DOHH2 (cell line): ENCODE measurements around the gene DSCAML1.

Source experiments
- H3F3A ChIP-seq: fragments of 200-600 bp; sonication (generic), shearing (Covaris generic); 2 replicates; pipeline ENCODE4 v1.6.0; 2016; ENCODE audit warnings: antibody characterized with exemption, mild to moderate bottlenecking; ENCODE audit not compliant: control insufficient read depth, insufficient read depth
- H3K27ac ChIP-seq: fragments of 200-600 bp; sonication (generic); 2 replicates; pipeline ENCODE4 v1.5.1; 2014; ENCODE audit warnings: low read depth, mild to moderate bottlenecking, low read length, moderate library complexity
- H3K27me3 ChIP-seq: fragments of 200-600 bp; sonication (generic); 2 replicates; pipeline ENCODE4 v1.6.1; 2014; ENCODE audit warnings: mild to moderate bottlenecking, low read length, mixed read lengths; ENCODE audit not compliant: control insufficient read depth
- H3K36me3 ChIP-seq: fragments of 200-600 bp; sonication (generic); 2 replicates; pipeline ENCODE4 v1.6.1; 2014; ENCODE audit warnings: mild to moderate bottlenecking, low read length, moderate library complexity, mixed read lengths; ENCODE audit not compliant: control insufficient read depth
- H3K4me1 ChIP-seq: fragments of 200-600 bp; sonication (generic); 2 replicates; pipeline ENCODE4 v1.6.1; 2014; ENCODE audit warnings: mild to moderate bottlenecking, low read length, mixed read lengths; ENCODE audit not compliant: control insufficient read depth
- H3K4me2 ChIP-seq: fragments of 200-600 bp; sonication (generic); 2 replicates; pipeline ENCODE4 v1.6.0; 2014; ENCODE audit warnings: mild to moderate bottlenecking, low read length, moderate library complexity
- H3K4me3 ChIP-seq: fragments of 200-600 bp; sonication (generic); 2 replicates; pipeline ENCODE4 v1.5.1; 2014; ENCODE audit warnings: mild to moderate bottlenecking, low read length, mixed read lengths
- H3K79me2 ChIP-seq: fragments of 200-600 bp; sonication (generic); 2 replicates; pipeline ENCODE4 v1.6.1; 2014; ENCODE audit warnings: mild to moderate bottlenecking, low read length, mixed read lengths; ENCODE audit not compliant: control insufficient read depth
- H3K9me2 ChIP-seq: fragments of 200-600 bp; sonication (generic); replicated peaks from 2 replicates; pipeline ENCODE4 v1.6.1; 2014; ENCODE audit warnings: mild to moderate bottlenecking, low read length, mixed read lengths; ENCODE audit not compliant: control insufficient read depth
- H3K9me3 ChIP-seq: fragments of 200-600 bp; sonication (generic); 2 replicates; pipeline ENCODE4 v1.6.1; 2014; ENCODE audit warnings: antibody characterized with exemption, low read length, mixed read lengths; ENCODE audit not compliant: control insufficient read depth, insufficient read depth
- H4K20me1 ChIP-seq: fragments of 200-600 bp; sonication (generic); 2 replicates; pipeline ENCODE4 v1.6.0; 2014; ENCODE audit warnings: low read depth, mild to moderate bottlenecking, antibody characterized with exemption, low read length, moderate library complexity; ENCODE audit not compliant: control insufficient read depth, insufficient read depth
- EZH2phosphoT487 ChIP-seq: fragments of 200-600 bp; sonication (generic); IDR thresholded peaks from 2 replicates; pipeline ENCODE4 v1.6.1; 2017; ENCODE audit warnings: borderline replicate concordance, mild to moderate bottlenecking, antibody characterized with exemption, low read length, moderate library complexity, mixed read lengths
- TF ChIP-seq, protein P1 (sequence below): fragments of 200-600 bp; sonication (generic); IDR thresholded peaks from one replicate; pipeline ENCODE4 v1.5.1; 2014; ENCODE audit warnings: antibody characterized with exemption, mild to moderate bottlenecking, low read depth, low read length; ENCODE audit not compliant: poor library complexity, severe bottlenecking

Gene DSCAML1

DNA sequence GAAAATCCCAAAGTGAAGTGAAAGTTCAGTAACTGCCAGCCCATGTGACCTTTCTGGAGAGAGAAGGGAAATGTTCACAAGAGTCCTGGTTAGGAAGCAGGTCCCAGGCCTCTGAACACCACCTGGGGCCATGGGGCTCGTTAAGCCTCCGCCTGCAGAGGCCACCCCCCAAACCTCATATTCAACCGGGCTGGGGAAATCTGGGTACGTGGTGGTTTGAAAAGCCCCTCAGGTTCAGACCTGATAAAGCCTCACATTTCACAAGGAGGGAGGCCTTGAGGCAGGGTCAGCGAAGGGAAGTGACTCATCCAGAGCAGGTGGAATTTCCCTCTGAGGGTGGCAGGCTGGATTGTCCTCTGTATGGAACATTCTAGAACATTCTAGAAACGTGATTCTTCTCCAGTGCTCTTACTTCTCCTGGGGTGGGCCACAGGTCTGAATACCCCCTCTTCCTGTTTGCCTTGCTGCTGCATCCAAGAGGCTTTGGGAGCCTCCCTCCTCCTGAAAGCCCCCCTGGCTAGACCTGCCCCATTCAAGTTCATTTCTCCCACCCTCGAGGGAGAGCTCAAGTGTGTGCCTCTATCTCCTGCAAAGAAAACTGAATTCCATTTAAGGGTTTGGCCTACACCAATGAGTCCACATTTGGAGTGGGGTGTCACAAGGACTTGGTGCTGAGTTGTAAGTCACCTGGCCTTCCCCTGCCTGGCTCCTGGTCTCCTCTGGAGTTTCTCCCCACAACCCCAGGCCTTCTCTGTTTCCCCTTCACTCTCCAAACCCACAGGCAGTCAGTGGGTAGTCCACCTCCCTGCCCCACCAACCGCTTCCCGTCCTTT, 21.2 kb upstream of the DSCAML1 start:
- Histone ChIP-seq H3K4me3 (no peak overlapping the region), H3K4me2 (no peak overlapping the region), H3K36me3 (no peaks in the 10 kb centered on the region), H3F3A (no peaks in the 10 kb centered on the region), H3K4me1 (peaks cover 37% of the 10 kb centered on the region), H3K9me3 (no peaks in the 10 kb centered on the region), H3K27me3 (no peaks in the 10 kb centered on the region), H3K79me2 (no peaks in the 10 kb centered on the region), H3K9me2 (no peaks in the 10 kb centered on the region), H3K27ac (no peak overlapping the region), H4K20me1 (no peaks in the 10 kb centered on the region)
- TF ChIP-seq EZH2phosphoT487: no peak
- TF ChIP-seq, protein P1, sequence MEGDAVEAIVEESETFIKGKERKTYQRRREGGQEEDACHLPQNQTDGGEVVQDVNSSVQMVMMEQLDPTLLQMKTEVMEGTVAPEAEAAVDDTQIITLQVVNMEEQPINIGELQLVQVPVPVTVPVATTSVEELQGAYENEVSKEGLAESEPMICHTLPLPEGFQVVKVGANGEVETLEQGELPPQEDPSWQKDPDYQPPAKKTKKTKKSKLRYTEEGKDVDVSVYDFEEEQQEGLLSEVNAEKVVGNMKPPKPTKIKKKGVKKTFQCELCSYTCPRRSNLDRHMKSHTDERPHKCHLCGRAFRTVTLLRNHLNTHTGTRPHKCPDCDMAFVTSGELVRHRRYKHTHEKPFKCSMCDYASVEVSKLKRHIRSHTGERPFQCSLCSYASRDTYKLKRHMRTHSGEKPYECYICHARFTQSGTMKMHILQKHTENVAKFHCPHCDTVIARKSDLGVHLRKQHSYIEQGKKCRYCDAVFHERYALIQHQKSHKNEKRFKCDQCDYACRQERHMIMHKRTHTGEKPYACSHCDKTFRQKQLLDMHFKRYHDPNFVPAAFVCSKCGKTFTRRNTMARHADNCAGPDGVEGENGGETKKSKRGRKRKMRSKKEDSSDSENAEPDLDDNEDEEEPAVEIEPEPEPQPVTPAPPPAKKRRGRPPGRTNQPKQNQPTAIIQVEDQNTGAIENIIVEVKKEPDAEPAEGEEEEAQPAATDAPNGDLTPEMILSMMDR: no peak

DNA sequence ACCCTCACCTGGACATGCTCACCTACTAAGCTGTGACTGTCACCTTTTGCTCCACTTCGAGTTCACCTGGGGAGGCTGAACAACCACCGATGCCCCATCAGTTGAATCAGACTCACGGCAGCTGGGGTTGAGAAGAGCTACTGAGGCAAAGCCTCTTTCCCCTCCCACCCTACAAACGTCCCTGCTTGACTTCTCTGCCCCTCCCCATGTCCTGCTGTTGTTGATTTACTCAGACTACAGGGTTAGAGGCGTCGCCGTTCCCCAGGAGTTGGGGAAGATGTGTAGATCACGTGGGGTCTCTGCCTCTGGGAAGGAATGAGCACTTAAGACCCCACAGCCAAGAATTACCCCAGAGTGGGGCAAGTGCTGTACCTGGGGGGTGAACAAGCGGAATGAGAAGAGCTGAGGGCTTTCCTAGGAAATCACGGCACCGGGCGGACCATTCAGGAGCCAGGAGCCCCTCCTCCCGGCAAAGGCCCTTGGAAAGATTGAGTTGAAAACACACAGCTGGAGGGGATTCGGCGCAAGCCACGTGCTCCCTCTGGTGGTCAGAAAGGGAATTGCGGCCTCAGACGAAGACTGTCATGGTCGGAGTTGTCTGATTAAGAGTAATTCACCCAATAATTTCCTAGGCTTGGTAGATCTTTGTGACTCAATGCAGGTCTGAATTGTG, 20.5 kb upstream of the DSCAML1 start:
- Histone ChIP-seq H3K4me1 (peaks cover 37% of the 10 kb centered on the region), H3K4me3 (no peak overlapping the region), H3K36me3 (no peaks in the 10 kb centered on the region), H3K27me3 (no peaks in the 10 kb centered on the region), H3K9me2 (no peaks in the 10 kb centered on the region), H3K79me2 (no peaks in the 10 kb centered on the region), H3K27ac (no peak overlapping the region), H3K9me3 (no peaks in the 10 kb centered on the region), H3F3A (no peaks in the 10 kb centered on the region), H4K20me1 (no peaks in the 10 kb centered on the region), H3K4me2 (peak overlapping the region; percentile 52)
- no peak for TF ChIP-seq EZH2phosphoT487
- TF ChIP-seq, protein P1: peak; percentile 98

DNA sequence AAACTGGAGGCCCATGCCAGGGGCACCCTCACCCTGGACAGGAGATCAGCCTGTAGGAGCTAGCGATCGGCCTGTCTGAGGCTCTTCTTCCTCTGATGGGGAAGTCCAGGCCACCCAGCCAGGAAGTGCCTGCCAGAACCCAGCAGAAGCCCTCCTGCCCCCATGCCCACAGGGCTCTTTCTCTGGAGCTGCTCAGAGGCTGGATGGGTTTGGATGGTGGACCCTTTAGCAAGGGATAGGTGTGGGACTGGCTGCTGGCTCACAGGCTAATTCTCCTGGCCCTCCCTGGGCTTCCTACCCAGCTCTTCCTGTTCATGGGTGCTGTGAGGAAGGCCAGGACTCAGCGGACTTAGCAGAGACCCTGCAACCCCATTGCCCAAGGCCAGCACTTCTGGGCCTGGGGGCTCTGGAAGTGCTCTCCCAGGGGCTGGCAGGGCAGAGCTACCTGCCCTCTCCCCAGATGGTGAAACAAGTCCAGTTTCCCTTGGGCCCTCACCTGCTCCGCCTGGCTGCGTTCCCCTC, 19.9 kb upstream of the DSCAML1 start:
- TF ChIP-seq, protein P1: no peak
- TF ChIP-seq EZH2phosphoT487: no peak

More for the DNA sequence above, 19.9 kb upstream of the DSCAML1 start:
- Histone ChIP-seq H3K9me2 (no peaks in the 10 kb centered on the region), H3K9me3 (no peaks in the 10 kb centered on the region), H3K27ac (no peak overlapping the region), H3K36me3 (no peaks in the 10 kb centered on the region), H3K79me2 (no peaks in the 10 kb centered on the region), H4K20me1 (no peaks in the 10 kb centered on the region), H3K4me3 (no peak overlapping the region), H3K4me2 (no peak overlapping the region), H3K27me3 (no peaks in the 10 kb centered on the region), H3F3A (no peaks in the 10 kb centered on the region), H3K4me1 (peaks cover 37% of the 10 kb centered on the region)
